Right kidney (tissue), 1 donor: ENCODE data around the gene LRIG1.

ENCODE experiments used
- DNase-seq: peaks from one replicate; pipeline ENCODE4 v3.0.0-alpha.2; 2016

Gene LRIG1

DNA sequence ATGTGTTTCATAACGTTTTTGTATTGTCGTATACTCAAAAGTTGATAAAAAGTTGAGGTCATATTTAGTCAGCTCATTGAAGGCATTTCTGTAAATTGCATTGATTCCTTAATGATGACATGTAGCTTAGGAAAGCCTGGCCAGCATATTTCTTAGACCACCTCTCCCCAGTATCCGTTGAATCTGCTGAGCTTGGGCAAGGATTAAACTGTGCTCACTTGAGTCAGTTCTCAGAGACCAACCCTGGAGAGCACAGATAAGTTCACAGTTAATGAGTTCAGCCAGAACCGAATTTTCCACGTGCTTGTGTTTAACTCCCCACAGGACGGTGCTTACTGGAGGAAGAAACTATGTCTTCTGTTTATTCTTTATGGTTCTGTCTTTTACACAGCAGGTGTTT lies 147.3 kb downstream of the LRIG1 start:
- DNase-seq, result no peak

DNA sequence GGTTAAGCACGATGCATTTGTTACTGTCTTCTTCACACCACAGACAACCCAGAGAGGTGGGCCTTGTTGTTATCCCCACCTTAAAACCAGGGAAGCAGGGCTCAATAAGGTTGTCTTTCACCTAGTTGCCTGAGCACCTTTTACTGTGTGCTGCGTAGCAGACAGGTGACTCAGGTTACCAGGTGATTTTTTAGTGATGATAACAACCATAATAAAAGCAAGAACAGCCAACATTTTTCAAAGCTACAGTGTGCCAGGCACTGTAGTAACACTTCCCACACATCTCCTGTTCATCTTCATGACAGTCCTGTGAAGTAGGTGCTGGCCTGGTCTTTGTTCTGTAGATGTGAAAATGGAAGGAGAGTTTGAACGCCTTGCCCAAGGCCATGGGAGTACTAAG lies 147.8 kb downstream of the LRIG1 start:
- no peak for DNase-seq

DNA sequence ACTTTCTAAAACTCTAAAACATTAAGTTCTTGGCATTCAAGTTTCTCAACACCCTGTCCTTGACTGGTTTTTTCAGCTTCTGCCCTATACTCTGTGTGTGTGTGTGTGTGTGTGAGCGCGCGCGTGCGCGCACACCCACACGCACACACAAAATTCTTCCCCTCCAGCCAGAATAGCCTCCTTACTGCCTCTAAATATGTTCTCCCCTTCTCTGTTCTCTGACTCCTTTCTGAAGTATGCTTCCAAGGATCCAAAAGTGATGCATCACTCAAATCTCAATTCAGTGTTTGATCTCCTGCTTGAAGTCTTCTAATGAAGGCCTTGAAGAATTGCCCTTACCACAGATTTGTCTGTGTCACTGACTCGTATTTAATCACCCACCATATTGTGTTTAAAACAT lies 150.2 kb downstream of the LRIG1 start:
- no peak for DNase-seq

DNA sequence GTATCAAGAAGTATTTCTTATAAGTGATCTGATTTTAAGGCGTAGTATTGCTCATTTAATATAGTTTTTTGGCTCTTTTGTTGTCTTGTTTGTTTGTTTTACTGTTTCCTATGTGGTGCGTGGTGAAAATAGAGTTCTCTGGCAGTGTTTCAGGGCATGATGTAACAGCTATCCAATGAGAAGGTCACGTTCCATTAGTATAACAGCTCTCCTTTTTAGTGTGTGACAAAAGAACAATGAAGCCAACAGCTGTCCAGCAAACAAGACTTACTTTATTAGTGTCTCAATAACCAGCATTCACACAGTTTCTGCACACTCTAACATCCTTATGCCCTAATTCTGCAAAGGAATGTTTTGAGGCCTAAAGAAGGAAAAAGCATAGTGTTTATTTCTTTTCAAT lies 152.1 kb downstream of the LRIG1 start:
- DNase-seq, result no peak

DNA sequence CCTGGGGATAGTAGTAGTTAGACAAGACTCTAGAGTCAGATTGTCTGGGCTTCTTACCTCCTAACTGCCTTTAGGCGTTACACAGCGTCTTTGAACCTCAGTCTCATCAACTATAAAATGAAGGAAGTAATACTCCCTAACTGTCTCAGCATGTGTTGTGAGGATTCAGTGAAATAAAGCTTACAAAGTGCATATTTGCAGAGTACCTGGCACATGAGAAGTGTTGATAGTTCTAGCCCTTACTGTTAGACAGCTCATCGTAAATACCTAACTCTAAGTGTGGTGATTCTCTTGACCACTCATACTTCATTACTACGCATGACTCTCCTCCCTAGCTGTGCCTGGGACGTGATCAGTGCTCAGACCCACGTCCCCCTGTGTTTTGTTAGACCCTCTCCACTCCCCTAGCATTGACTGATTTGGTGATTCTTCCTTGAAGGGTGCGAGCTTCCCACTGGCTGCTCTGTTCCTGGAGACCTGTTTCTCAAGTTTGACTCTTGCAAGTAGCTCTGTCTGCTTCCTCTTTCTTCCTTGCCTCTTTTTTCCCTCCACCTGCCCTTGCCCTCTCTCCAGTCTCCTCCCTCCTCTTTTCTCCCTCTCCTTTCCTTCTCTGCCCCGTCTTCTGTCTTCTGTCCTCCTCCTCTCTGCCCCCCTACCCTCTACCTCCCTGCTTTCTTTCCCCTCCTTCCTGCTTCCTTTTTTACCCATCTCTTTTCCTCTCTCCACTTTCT lies 155.8 kb downstream of the LRIG1 start:
- DNase-seq, result no peak

DNA sequence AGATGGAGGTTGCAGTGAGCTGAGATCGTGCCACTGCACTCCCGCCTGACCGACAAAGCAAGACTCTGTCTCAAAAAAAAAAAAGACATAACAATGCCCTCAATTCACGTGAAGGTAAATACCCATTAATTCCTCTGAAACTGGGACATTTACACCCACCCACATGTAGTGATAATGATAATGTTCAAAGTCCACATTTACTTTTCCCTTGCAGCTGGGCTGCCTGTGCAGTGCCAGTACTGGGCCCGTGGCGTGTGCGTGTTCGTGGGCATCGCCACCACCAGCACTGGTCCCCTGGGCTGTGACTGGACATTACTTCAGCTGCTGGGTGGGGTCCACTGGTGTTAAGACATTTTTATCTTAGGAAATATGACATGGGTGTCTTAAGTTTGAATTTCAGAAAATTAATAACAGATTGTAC lies 156.4 kb downstream of the LRIG1 start:
- no peak for DNase-seq

DNA sequence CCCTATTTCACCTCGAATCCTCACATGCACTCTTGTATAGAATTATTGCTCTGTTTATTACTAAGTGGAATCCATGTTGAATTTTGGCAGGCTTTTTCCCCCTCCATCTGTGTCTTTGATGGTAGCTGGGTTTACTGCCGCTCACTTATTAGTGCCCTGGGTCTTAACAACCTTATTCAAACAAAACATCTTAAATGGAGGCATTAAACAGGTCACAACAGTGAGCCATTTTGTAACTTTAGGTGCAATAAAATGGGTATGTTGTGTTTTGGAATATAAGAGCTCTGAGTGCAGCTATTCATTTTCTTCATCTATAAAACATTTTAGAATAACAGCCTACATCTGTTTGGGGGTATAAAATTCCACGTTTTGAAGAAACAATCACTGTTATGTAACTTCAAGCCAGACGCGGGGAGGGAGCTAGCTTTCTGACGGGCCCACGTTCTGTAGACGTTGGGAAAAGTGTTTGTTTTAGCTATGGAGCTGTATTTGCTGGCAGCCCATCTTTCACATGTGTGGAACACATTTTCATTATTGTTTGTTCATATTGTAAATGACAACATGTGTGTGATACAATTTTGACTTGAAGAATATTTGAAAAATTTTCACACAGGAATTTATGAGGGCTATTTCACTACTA lies 158.0 kb downstream of the LRIG1 start:
- DNase-seq, result no peak

DNA sequence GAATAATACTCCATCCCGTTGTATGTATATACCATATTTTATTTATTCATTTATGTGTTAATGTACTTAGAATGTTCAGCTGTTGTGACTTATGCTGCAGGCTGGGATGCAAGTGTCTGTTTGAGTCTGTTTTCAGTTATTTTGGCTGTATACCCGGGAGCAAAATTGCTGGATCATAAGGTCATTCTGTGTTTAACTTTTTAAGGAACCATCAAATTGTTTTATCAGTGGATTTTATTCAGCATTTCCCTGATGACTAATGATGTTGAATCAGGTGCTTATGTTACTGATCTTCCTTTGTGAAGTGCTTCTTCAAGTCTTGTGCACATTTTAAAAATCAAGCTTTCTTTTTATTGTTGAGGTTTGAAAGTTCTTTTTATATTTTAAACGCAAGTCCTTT lies 161.9 kb downstream of the LRIG1 start:
- DNase-seq, result no peak

DNA sequence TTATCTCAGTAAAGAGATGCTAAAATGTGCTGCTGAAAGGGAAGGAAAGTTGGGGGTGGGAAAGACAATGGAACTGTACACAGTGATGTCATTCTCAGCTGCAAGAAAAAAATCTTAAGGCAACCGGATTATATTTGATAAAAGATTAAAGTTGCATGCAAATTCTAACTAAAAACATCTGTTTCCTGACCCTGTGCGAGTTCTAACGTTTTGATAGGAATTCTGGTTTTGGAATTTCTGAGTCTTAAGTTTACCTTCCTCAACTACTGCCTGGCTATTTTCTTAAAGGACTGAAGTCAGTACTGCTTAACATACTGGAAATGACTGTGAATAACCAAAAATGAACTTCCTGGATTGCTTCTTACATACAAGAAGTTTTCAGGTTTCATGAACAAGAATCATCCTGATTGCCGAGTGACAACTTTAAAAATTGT lies 164.5 kb downstream of the LRIG1 start:
- DNase-seq, result no peak

DNA sequence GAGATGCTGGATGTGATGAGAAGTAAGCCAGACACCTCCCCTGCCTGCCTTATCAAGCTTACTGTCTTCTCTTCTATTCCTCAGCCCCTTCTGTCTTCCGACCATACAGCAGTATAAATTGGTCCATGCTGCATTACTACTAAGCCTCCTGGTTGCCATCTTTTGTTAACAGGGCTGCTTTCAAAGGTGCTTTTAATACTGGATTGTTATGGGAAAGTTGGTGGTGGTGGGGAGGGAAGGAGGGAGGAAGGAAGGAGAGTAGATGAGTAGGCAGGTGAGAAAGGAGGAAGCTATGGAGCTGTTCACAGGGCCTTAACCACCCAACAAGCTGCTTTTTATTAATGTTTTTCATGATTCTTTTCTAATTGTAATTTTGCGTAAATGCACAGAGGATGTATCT lies 165.2 kb downstream of the LRIG1 start:
- DNase-seq, result no peak
